ENCODE data around the gene SSR2.

The SSR2 gene

GRCh38 chr1:155971910-155972809 lies 48.6 kb downstream of the SSR2 start:
- DNase-seq: no peak

DNA sequence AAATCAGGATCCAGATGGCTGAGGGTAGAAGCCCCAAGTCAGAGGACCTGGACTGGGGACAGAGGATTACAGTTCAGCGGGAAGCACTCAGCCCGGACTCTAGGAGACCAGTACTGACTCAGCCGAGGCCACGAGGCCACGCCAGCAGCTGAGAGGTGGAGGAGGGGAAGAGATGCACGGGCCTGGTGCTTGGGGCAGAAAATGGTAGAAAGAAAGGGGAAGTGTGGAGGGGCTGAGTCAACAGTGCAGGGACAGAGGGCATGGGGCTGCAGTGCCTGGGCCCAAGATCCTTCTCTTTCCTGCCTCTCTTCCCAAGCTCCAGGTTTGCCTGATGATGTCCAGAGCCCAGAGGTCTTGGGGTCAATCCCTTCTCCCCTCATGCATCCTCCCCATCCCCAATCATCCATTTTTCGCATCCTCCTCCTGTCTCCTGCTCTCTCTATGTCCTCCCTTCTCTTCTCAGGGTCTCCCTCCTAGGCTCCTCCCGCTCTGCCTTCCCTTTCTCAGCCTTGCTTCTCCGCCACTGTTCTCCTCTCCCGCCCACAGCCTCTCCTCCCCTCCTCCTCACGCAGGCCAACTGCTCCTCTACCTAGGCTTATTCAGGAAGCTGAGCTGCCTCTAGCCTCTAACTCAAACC lies 50.1 kb downstream of the SSR2 start:
- no peak for DNase-seq

DNA sequence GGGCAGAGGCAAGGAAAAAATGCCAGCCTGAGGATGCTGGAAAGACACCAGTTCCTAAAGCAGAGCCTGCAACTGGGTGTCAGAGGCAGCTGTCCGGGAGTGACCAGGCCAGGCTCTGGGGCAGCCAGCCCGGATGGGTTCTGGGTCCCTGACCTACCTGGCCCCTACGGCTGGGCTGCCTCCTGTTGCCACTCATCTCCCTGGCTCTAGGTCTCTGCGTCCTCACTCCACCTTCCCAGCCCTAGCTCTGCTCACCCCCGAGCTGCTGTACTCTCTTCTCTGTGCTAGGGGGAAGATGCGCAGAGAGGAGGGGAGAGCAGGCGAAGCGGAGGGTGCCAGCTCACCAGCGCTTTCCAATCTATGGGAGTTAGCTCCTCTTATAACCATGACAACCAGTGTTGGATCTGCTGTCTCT lies 51.4 kb downstream of the SSR2 start:
- no peak for DNase-seq

DNA sequence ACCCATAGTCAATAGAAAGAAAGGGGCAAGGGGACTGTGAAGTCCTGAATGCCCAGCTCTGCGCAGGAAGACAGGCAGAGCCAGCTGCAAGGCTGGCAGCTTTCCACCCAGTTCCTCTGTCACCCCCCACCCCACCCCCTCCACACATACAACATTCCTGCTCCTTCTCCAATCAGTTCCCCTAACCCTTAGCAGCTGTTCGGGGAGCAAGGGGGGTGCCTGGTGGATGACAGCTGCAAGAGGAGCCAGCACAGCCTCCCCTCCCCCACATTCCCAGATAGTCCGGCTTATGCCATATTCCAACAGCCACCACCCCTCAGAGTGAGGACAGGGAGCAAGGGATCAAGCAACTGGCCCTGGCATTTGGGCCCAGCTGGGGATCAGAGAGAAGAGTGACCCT lies 52.1 kb downstream of the SSR2 start:
- DNase-seq: no peak

DNA sequence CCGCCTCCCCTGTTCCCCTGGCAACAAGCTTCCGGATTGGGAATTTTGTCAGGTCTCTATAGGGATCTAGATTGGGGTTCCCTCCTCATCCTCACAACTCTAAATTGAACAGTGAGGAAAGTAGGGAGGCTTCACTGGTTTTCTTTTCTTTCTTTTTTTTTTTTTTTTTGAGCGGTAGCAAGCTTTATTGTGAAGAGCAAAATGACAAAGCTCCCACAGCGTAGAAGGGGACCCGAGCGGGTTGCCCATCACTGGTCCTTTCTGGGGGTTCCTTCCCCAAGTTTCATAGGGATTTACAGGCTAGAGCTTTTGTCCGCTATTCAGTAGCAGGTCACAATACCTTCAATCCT lies 52.7 kb downstream of the SSR2 start:
- no peak for DNase-seq

DNA sequence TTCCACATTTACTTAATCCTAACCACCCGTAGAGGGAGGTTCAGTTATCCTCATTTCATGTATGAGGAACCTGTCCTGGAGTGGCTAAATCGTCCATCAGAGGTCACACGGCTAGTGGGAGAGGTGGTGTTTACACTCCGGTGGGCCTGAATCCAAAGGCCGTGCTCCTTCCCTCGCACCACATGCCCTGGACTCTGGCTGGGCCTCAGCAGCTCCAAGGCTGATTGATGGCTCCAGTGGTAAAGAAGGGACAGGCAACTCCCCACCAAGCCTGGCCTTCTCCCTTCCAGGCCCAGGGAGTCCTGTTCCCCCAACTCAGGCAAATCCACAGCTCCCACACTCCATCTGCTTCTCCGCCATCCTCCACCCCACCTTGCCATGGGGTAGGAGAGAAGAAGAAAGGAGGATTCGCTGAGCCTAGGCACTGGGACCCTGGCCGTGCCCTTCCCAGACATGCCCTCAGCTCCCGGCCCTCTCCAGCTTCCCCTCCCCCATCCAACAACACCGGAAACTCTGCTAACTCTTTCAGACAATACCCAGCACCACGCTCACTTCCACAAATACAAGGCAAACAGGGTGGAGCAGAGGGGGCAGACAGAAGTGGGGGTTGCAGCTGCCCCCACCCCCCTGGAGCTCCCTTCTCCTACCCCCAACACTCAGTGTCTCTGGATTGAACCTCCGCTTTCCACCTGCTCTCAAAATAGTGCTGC lies 53.3 kb downstream of the SSR2 start:
- no peak for DNase-seq

- no peak for DNase-seq
These were observed 54.0 kb downstream of the SSR2 start for GRCh38 chr1:155966750-155967149.

GRCh38 chr1:155966135-155966534 lies 54.6 kb downstream of the SSR2 start:
- DNase-seq: no peak

DNA sequence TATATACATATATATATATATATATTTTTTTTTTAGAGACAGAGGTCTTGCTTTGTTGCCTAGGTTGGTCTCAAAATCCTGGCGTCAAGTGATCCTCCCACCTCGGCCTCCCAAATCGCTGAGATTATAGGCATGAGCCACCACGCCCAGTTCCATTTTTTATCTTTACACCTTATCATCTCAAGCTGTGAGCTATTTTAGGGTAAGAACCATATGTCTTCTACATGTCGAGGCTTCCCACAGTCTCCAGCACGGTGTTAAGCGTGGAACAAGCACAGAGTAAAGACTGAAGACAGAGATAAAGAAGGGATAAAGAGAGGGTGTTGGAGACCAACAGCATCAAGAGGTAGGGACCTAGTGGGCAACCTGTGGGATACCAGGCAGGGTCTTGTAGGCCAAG lies 56.6 kb downstream of the SSR2 start:
- no peak for DNase-seq

- no peak for DNase-seq
These were observed 58.0 kb downstream of the SSR2 start for GRCh38 chr1:155962599-155963211.

DNA sequence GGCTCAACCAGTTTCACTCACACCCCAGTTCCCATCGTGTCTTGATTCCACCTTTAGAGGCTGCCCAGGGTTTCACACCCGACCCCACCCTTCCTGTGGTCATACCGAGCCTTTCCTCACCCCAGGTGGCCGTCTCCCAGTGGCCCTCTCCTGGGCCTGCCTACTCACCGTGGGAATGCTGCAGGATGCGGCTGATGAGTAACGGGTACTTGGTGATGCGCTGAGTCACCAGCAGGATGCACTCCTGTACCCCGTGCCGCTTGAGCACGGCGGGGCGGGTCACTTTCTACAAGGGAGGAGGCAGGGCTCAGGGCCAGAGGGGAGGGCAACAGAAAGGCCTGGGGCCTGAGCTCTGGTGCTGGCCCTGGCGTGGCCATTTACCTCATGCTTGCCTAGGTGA lies 58.8 kb downstream of the SSR2 start:
- no peak for DNase-seq

DNA sequence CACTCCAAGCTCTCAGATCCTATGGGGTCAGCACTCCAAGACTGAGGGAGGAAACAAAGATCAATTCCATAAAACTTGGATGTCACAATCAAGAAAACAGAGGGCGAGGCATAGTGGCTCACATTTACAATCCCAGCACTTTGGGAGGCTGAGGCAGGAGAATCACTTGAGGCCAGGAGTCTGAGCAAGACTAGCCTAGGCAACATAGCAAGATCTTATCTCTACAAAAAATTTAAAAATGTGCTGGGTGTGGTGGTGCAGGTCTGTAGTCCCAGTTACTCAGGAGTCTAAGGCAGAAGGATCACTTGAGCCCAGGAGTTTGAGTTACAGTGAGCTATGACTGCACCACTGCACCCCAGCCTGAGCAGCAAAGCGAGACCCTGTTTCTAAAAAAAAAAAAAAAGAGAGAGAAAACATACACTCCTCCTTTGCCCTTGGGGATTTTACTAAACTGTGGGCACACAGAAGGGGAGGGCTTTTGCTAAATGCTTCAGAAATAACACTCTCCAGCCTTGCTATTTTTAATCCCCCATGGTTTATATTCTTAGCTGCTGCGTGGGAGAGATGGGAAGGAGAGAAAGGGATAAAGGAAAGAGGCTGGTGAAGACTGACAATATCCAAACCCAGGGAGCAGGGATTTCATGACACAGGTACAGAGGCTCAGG lies 60.5 kb downstream of the SSR2 start:
- DNase-seq: no peak

Data from stimulated activated CD4-positive, alpha-beta T cell treated with anti-CD3 and anti-CD28 coated beads, Interleukin-2, amount 100 ng/mL, for 48 hours (primary cell).